Measurements from ENCODE around the gene KTI12. TPM values are rescaled to one million over a fixed set of nuclear protein-coding genes. Genes with fewer than 3 reads are reported as not detected.

The KTI12 gene
- total and polyA plus RNA-seq, 4 donors, result 4.1 to 7.7 (median 5.8) TPM

DNA sequence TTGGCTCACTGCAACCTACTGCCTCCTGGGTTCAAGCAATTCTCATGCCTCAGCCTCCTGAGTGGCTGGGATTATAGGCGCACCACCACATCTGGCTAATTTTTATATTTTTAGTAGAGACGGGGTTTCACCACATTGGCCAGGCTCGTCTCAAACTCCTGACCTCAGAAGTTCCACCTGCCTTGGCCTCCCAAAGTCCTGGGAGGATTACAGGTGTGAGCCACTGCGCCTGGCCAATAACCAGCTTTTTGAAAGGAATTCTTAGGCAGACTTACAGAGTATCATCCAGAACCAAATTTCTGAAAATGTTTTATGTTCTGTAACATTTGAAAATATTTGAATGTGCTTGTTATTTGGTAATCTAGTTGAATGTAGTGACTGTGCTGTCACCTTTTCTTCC lies 37.1 kb upstream of the KTI12 start:
- no peak overlapping the region for H3K27ac ChIP-seq (ENCODE audit: low read depth in 1 of 2, low read length in 2 of 2)
- no peaks in the 10 kb centered on the region for H3K9me3 ChIP-seq (ENCODE audit: control insufficient read depth in 4 of 4, low read length in 3 of 4)
- H3K36me3 ChIP-seq (ENCODE audit: control insufficient read depth in 4 of 4, insufficient read depth in 3 of 4, low read depth in 1 of 4, low read length in 3 of 4), result peaks cover 7 to 25% (median 18%) of the 10 kb centered on the region in 4 donors
- no peak for DNase-seq (ENCODE audit: low spot score)
- no peak for TF ChIP-seq FOXA2 (IDR thresholded peaks at IDR 0.05)
- TF ChIP-seq TAF1 (conservative IDR thresholded peaks at IDR 0.05), result no peak
- TF ChIP-seq FOXA1 (IDR thresholded peaks at IDR 0.05), result no peak
- TF ChIP-seq SP1 (IDR thresholded peaks at IDR 0.05), result no peak
- no peak for TF ChIP-seq EGR1 (IDR thresholded peaks at IDR 0.05; ENCODE audit: low read depth in 2 of 2)
- TF ChIP-seq, protein P1, sequence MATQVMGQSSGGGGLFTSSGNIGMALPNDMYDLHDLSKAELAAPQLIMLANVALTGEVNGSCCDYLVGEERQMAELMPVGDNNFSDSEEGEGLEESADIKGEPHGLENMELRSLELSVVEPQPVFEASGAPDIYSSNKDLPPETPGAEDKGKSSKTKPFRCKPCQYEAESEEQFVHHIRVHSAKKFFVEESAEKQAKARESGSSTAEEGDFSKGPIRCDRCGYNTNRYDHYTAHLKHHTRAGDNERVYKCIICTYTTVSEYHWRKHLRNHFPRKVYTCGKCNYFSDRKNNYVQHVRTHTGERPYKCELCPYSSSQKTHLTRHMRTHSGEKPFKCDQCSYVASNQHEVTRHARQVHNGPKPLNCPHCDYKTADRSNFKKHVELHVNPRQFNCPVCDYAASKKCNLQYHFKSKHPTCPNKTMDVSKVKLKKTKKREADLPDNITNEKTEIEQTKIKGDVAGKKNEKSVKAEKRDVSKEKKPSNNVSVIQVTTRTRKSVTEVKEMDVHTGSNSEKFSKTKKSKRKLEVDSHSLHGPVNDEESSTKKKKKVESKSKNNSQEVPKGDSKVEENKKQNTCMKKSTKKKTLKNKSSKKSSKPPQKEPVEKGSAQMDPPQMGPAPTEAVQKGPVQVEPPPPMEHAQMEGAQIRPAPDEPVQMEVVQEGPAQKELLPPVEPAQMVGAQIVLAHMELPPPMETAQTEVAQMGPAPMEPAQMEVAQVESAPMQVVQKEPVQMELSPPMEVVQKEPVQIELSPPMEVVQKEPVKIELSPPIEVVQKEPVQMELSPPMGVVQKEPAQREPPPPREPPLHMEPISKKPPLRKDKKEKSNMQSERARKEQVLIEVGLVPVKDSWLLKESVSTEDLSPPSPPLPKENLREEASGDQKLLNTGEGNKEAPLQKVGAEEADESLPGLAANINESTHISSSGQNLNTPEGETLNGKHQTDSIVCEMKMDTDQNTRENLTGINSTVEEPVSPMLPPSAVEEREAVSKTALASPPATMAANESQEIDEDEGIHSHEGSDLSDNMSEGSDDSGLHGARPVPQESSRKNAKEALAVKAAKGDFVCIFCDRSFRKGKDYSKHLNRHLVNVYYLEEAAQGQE (IDR thresholded peaks at IDR 0.05), result no peak
- TF ChIP-seq HNF4G (IDR thresholded peaks at IDR 0.05), result no peak
- TF ChIP-seq, protein P2, sequence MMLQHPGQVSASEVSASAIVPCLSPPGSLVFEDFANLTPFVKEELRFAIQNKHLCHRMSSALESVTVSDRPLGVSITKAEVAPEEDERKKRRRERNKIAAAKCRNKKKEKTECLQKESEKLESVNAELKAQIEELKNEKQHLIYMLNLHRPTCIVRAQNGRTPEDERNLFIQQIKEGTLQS (IDR thresholded peaks at IDR 0.05), result no peak
- TF ChIP-seq NR2F2 (IDR thresholded peaks at IDR 0.05), result no peak
- TF ChIP-seq, protein P3, sequence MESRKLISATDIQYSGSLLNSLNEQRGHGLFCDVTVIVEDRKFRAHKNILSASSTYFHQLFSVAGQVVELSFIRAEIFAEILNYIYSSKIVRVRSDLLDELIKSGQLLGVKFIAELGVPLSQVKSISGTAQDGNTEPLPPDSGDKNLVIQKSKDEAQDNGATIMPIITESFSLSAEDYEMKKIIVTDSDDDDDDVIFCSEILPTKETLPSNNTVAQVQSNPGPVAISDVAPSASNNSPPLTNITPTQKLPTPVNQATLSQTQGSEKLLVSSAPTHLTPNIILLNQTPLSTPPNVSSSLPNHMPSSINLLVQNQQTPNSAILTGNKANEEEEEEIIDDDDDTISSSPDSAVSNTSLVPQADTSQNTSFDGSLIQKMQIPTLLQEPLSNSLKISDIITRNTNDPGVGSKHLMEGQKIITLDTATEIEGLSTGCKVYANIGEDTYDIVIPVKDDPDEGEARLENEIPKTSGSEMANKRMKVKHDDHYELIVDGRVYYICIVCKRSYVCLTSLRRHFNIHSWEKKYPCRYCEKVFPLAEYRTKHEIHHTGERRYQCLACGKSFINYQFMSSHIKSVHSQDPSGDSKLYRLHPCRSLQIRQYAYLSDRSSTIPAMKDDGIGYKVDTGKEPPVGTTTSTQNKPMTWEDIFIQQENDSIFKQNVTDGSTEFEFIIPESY (IDR thresholded peaks at IDR 0.05), result no peak
- no peak for TF ChIP-seq GABPA (IDR thresholded peaks at IDR 0.05 in 1 of 2, conservative IDR thresholded peaks at IDR 0.05 in 1 of 2)
- no peaks in the 10 kb centered on the region for H3K27me3 ChIP-seq (ENCODE audit: control insufficient read depth in 4 of 4, insufficient read depth in 4 of 4, low read length in 3 of 4)
- 96% methylated on average over 4 of the region's 4 CpGs for WGBS
- no peaks in the 10 kb centered on the region for H3K4me1 ChIP-seq (ENCODE audit: control insufficient read depth in 4 of 4, insufficient read depth in 4 of 4, low read length in 3 of 4)
- H3K4me3 ChIP-seq (ENCODE audit: low read depth in 1 of 3, low read length in 3 of 3), result no peak overlapping the region
- no peak overlapping the region for H3K9ac ChIP-seq (ENCODE audit: low read depth in 1 of 2, low read length in 2 of 2)

DNA sequence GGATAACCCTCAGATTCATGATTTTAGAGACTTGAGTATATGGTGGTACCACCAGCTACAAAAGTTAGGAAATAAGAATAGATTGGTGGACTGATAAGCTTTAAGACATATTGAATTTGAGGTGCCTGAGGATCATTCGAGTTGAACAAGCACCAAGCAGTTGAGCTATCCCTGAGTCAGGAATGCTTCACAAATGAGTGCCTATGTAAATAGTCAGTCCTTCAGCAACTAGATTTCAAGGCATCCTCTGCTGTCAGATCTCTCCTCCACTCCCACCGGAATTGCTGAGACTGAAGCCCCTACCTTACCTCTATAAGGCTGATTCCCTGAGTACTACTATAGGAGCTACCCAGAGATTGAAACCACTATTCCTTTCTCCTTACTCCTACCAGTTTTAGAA lies 29.6 kb upstream of the KTI12 start:
- H3K36me3 ChIP-seq (ENCODE audit: control insufficient read depth in 4 of 4, insufficient read depth in 3 of 4, low read depth in 1 of 4, low read length in 3 of 4), result peaks cover 11 to 45% (median 33%) of the 10 kb centered on the region in 4 donors
- H3K9me3 ChIP-seq (ENCODE audit: control insufficient read depth in 4 of 4, low read length in 3 of 4), result no peaks in the 10 kb centered on the region
- TF ChIP-seq FOXA2 (IDR thresholded peaks at IDR 0.05), result no peak
- no peak for TF ChIP-seq EGR1 (IDR thresholded peaks at IDR 0.05; ENCODE audit: low read depth in 2 of 2)
- TF ChIP-seq RAD21 (IDR thresholded peaks at IDR 0.05), result no peak
- no peak for TF ChIP-seq HNF4A (conservative IDR thresholded peaks at IDR 0.05)
- TF ChIP-seq, protein P1 (IDR thresholded peaks at IDR 0.05), result no peak
- TF ChIP-seq FOXA1 (IDR thresholded peaks at IDR 0.05), result no peak
- TF ChIP-seq, protein P4, sequence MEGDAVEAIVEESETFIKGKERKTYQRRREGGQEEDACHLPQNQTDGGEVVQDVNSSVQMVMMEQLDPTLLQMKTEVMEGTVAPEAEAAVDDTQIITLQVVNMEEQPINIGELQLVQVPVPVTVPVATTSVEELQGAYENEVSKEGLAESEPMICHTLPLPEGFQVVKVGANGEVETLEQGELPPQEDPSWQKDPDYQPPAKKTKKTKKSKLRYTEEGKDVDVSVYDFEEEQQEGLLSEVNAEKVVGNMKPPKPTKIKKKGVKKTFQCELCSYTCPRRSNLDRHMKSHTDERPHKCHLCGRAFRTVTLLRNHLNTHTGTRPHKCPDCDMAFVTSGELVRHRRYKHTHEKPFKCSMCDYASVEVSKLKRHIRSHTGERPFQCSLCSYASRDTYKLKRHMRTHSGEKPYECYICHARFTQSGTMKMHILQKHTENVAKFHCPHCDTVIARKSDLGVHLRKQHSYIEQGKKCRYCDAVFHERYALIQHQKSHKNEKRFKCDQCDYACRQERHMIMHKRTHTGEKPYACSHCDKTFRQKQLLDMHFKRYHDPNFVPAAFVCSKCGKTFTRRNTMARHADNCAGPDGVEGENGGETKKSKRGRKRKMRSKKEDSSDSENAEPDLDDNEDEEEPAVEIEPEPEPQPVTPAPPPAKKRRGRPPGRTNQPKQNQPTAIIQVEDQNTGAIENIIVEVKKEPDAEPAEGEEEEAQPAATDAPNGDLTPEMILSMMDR (IDR thresholded peaks at IDR 0.05; ENCODE audit: low read depth, low read length, missing input control), result no peak
- no peak for TF ChIP-seq YY1 (IDR thresholded peaks at IDR 0.05)
- no peaks in the 10 kb centered on the region for H3K4me1 ChIP-seq (ENCODE audit: control insufficient read depth in 4 of 4, insufficient read depth in 4 of 4, low read length in 3 of 4)
- H3K4me3 ChIP-seq (ENCODE audit: low read depth in 1 of 3, low read length in 3 of 3), result no peak overlapping the region
- H3K27ac ChIP-seq (ENCODE audit: low read depth in 1 of 2, low read length in 2 of 2), result no peak overlapping the region
- H3K27me3 ChIP-seq (ENCODE audit: control insufficient read depth in 4 of 4, insufficient read depth in 4 of 4, low read length in 3 of 4), result no peaks in the 10 kb centered on the region
- no peak for DNase-seq (ENCODE audit: low spot score)
- WGBS, result 98% methylated on average over 2 of the region's 2 CpGs
- H3K9ac ChIP-seq (ENCODE audit: low read depth in 1 of 2, low read length in 2 of 2), result no peak overlapping the region

All from liver (tissue), 9 donors.